ENCODE results near the gene OSBPL8. TPM values are rescaled to one million over a fixed set of nuclear protein-coding genes. Genes with fewer than 3 reads are reported as not detected.

Gene OSBPL8
- total RNA-seq, 1 donor from 2014 or later, result 62.2 TPM

DNA sequence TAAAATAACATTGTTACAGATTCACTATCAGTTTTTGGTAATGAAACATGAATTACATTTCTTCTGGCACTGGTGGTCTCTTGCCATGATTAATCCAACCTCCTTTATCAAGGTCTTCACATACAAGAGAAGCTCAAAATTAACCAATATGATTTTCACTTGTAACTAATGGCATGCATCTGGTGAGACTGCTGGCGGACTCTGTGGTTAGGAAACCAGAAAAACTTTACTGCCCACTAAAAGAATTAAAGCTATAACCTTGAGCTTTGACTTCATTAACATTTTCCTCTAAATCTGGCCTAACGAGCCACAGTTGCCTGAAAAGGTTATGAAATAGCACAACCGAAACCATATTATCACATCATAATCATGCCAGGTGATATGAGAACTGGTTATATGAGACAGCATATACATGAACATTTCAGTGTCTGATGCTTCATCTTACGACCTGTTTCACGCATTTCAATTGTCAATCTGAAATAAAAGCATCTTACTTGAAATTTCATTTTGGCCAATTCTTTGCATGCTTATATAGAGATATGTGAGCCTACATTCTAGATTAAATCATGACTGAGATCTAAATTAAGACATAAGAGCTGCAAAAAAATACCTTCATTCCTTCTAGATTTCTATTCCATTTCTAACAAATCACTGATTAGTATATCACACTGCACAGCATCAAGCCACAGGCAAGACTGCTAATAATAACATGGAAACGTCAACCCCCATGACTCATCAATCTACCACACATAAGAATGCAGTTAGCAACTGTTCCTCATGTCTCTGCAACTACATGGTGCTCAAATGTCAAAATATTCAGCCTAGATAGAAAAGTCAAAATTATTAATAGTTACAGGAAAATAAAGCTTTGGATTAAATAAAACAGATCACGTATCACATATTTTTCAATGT lies 89.3 kb downstream of the OSBPL8 start:
- no peak for DNase-seq (ENCODE audit: low spot score)

DNA sequence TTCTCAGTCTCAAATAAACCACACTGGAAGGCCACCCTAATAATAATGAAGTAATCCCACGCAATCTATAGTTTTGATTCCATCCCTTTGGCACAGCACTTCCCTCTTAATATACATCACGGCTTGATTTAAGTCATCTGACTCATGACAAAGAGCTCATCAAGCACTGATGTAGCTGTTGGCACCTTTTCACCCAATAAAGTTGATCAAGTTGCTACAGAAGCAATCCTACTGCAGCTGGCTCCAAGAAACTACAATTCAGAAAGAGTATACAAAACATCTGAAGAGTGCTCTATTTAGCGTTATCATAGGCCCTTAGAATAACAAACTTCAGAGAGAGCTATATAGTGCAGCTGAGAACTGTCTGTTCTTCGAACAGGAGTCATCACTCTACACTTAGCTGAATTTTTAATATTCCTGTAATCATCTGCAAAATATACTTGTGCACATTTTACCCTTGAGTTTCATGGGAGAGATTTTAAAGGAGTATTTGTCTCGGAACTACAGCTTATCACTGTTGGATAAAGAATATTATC lies 94.9 kb downstream of the OSBPL8 start:
- DNase-seq (ENCODE audit: low spot score), result no peak

DNA sequence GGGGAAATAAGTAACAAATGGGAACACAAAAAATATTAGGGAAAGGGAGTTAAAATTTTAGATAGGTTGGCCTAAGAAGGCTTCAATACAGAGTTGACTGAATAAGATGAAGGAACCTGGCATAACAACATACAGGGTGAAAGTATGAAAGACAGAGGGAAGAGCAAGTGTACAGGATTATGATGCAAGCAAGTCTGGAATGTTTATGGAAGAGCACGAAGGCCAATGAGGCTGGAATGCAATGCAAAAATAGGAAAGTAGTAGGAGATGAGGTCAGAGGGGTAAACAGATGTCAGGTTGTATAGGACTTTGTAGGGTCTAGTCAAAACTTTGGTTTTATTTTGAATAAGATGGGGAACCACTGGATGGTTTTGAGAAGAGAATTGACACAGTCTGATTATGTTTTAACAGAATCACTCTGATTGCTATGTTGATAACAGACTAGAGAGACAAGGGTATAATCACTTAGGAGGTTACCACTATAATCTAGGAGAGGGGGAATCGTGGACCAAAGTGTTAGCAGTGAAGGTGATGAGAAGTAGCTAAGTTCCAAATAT lies 96.8 kb downstream of the OSBPL8 start:
- DNase-seq (ENCODE audit: low spot score), result no peak

DNA sequence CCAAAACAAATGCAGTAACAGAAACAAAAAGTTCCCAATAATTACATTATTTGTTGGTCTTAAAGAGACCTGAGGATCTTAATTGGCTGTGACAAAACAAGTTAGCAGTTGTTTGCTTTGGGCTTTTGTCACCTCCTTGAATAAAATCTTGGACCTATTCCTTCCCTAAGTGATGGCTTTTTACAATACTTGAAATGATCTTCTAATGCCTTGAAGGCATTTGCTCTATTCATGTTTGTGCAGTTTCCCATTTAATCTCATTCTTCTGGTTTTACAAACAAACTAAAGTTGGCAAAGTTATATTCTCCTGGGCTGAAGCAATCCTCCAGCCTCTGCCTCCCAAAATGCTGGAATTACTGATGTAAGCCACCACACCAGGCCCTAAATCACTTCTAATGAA lies 98.8 kb downstream of the OSBPL8 start:
- DNase-seq (ENCODE audit: low spot score), result no peak

DNA sequence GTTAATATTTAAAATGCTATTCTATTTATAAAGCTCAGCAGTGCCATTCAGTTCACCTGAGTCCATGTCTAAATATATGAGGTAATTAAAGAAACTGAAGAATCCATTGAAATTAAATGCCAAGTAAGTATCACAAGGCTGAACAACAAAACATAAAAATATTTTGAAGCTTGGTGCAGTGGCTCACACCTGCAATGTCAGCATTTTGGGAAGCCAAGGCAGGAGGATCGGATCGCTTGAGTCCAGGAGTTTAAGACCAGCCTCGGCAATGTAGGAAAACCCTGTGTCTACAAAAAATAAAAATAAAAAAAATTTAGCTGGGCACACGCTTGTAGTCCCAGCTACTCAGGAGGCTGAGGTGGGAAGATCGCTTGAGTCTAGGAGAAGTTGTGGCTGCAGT lies 101.8 kb downstream of the OSBPL8 start:
- DNase-seq (ENCODE audit: low spot score), result no peak

DNA sequence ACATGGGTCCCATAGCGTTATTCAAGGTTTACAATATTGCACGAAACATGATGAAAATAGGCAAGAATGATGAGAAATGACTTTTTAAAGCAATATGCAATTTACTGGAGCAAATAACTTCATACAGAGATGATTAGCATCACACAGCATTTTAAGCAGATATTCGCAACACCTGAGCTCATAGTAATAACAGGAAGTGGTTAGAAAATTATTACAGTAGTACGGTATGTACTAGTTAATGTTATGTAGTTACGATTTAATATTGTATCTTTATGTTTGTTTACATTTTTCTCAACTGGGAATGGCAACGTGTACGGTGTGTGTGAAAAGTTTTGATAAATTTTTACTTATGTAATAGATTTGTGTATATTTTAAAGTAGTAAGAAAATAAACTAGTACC lies 102.6 kb downstream of the OSBPL8 start:
- no peak for DNase-seq (ENCODE audit: low spot score)

DNA sequence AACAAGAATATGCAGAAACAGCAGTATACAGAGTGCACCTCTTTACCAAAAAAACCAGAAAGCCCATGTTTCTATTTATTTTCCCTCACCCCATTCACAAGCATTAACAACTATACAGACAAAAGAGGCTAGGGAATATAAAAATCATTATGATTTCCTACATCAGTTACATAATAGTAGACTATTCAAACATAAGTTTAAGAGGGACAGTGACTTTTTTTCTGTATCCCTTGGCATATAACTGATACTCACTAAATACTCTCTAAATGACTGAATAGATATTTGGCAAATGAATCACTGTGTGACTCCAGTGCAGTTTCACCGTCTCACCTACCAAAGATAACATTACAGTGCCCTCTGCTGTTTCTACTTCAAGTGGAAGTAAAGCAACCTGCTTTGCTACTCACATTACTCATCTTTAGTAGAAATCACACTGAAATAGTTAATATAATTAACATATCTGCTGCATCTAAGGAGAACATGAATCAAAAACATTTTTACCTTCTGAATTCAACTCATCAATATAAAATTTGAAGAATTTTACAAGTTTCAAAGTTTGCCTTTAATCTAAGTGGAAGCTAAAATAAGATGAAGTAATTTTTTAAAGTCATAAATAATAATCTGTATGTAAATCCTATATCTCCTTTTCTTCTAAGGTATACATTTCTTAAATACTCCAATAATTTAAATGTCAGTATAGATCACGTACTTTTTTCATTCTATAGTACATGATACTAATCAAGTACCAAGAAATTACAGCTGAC lies 103.8 kb downstream of the OSBPL8 start:
- DNase-seq (ENCODE audit: low spot score), result no peak

DNA sequence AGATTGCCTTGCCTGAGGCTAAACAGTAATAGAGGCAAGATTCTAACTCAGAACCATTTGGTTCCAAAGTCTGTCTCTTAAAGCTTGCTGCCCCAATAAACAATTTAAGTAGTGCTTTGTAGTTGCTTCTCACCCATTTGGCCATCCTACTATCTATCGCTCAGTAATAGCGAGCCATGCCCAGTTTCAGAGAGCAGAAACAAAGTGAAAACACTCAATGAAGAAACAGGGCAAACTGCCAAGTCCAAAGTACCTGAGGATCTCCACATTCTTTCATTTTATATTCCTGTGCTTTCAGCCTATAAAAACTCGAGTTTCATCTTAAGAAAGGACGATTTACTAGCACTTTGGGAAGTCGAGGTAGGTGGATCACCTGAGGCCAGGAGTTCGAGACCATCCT lies 108.0 kb downstream of the OSBPL8 start:
- no peak for DNase-seq (ENCODE audit: low spot score)

DNA sequence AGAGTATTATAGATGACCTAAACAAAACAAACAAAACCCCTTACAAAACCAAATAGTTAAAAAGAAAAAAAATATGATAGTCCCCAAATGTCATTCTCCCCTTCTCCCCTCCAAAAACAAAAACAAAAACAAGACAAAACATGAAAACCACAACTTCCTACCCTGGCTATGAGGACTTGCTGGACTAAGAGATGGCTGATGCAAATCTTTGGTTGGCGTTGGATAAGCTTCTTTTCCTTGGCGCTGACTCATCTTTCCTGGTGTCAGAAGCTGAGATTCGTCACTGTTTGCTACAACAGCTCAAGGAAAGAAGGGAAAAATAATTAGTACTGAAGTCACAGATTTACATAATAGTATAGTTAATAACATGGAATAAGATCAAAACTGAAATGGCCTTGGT lies 108.9 kb downstream of the OSBPL8 start:
- no peak for DNase-seq (ENCODE audit: low spot score)

DNA sequence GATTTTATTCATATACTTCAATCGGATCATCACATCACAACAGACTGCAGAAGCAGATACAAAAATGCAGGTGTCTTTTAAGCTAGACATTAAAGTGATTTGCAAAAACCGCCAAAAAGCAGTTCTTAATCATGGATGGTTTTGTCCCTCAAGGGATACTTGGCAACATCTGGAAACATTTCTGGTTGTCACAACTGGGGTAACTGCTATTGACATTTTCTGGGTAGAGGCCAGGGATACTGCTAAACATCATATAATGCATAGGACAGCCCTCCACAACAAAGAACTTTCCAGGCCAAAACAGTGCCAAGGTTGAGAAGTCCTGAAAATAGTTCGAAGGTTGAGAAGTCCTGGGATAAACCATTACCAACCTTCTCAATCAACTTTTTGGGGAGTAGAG lies 109.6 kb downstream of the OSBPL8 start:
- no peak for DNase-seq (ENCODE audit: low spot score)

DNA sequence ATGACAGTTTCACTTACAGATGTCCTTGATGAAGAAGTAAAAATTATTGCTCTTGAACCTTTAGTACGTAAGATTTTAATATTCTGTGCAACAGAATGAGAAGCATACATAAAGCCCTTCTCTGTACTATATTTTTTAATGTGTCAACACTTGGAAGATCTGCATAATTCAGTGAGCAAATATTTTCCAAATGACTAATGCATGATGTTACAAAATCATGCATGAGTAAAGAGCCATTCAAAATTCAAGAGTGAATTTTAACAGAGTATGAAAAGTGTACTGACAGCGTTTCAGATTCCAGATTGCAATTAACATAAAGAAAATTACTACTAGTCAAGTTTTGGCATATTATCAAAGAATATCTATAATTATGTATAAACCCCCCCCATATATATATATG lies 110.0 kb downstream of the OSBPL8 start:
- no peak for DNase-seq (ENCODE audit: low spot score)

DNA sequence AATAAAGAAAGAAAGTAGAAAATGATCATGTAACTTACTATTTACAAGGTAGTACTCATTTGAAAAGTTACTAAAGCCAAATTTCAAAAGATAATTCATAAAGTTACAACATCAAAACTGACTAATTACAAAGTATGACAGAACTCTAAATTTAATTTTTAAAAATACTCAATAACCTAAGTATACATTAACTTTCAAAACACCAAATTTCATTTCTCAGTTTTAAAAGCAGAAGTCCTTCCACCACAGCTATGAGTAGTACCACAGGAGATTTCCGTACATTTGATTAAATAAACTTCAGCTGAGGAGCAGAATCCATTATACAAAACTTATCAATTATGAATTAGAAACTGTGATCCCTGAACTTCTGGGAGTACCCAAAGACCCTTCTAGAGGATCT lies 110.6 kb downstream of the OSBPL8 start:
- DNase-seq (ENCODE audit: low spot score), result no peak

DNA sequence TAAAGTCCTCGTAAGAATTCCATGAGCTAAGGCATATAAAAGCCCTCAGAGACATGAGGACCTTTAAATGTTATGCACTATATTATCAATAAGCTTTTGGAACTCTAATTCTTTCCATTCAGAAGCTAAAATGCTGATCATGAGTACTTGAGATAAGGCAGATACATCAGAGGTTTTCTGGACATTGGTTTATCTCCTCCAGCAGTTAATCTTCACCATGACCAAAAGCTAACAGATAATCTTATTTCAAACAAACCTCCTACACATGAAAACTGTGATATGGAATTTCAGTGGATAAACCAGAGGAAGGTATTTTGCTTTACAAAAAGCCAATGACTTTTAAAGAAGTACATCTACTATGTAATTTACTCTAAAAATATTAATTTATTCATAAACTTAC lies 113.5 kb downstream of the OSBPL8 start:
- no peak for DNase-seq (ENCODE audit: low spot score)

DNA sequence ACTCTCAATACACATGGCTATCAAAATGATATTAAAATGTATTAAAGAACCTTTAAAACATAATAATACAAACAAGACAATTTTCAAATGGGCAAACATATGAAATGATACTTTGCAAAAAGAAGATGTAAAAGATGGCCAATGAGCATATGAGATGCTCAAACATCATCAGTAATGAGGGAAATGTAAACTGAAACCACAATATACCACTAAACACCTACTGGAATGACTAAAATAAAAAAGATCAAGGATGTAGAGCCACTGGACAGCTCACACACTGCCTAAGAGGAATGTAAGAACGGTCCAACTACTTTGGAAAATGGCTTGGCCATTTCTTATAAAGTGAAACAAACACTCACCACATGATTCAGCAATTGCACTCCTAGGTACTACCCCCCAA lies 114.1 kb downstream of the OSBPL8 start:
- no peak for DNase-seq (ENCODE audit: low spot score)

DNA sequence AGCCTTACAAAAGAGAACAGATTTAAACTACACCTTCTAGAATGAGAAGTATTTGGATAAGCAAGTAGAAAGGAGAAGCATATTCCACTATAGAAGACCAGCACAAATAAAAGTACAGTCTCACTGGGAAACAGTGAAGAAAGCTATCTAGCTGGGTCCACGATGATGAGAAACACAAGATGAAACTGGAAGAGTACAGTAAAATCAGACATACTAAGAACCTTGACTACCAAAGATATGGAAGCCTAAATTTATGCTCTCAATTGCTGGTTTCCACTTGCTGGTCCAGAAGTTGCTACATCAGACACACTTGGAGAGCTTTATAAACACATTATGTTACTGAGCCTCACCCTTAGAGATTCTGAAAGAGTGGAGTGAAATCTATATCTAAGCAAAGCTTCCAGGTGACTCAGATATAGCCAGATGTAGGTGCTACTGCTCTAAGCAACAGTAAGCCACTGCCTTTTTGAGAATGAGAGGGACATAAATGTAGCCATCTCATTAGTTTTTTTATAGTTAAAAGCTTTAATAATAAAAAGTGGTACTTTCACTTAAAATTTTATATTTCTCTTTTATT lies 115.1 kb downstream of the OSBPL8 start:
- no peak for DNase-seq (ENCODE audit: low spot score)

DNA sequence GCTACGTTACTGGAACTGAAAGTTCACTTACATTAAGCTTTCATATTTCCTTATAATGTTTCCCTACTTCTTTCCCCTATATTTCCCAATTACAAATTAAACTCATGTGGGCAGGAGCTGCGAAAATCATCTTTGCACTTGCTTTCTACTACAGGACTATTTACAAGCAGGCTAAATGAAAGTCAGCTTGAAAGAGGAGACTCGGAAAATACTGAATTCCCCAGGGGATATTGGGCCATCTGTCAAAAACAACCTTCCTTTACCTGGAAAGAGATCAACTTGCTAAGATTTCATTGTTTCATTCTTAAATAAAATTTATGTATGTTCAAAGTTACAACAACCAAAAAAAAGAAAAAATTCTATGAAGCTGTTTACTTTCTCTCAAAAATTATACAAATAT lies 118.6 kb downstream of the OSBPL8 start:
- DNase-seq (ENCODE audit: low spot score), result no peak

DNA sequence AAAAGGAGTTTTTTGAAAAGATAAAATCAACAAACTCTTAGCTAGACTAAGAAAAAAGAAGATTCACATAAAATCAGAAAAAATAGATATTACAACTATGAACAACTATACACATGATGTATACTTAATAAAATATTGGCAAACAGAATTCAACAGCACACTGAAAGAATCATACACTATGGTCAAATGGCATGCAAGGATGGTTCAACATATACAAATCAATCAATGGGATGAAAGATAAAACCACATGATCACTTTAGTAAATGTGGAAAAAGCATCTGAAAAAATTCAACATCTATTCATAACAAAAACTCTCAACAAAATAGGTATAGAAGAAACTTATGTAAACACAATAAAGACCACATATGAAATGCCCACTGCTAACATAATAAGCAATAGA lies 126.8 kb downstream of the OSBPL8 start:
- no peak for DNase-seq (ENCODE audit: low spot score)

DNA sequence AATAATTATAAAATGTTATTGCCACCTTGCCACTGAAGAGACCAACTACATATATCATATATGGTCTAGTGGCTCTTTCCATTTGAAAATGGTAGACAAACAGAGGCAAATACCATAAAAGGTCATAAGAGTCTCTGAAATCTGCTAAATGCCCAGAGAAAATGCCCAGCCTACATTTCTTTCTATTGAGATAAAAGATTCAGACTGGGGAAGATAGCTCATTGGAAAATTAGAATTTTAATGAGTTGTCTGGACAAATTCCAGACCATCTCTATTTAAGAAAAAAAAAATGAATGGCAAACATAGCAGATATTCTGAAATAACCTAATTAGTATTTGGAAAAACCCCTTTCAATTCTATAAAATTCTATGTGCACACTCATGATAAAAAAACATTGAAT lies 131.5 kb downstream of the OSBPL8 start:
- DNase-seq (ENCODE audit: low spot score), result no peak

DNA sequence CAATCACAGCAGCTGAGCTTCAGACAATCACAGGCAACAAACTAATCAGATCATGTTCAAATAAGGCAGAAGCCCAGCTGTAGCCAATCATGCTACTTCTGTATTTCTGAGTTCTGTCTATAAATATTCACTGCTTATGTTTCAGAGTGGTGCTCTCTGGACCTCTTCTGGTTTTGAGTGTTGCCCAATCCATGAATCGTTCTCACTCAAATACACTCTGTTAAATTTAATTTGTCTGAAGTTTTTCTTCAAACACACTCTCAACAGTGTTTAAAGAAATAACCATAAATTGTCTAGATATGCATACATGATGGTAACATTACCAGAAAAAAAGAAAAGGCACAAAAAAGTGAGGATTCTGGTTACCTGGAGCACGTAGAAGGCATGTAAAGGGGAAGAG lies 133.4 kb downstream of the OSBPL8 start:
- DNase-seq (ENCODE audit: low spot score), result no peak

DNA sequence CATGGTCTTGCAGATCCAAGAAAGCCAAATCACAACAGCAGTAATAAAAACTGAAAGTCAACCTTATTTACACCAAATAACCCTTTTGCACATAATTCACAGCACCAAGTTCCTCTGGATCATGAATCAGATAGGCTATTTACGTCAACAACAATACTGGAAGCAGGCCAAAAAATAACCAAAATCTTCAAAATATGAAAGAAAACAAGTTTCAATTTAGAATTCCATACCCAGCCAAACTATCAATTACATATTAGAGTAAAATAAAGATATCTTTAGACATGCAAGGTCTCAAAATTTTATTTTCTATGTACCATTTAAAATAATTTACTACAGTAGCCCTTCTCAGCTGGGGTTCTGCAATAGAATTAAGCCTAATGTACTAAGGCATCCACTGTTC lies 134.6 kb downstream of the OSBPL8 start:
- no peak for DNase-seq (ENCODE audit: low spot score)

DNA sequence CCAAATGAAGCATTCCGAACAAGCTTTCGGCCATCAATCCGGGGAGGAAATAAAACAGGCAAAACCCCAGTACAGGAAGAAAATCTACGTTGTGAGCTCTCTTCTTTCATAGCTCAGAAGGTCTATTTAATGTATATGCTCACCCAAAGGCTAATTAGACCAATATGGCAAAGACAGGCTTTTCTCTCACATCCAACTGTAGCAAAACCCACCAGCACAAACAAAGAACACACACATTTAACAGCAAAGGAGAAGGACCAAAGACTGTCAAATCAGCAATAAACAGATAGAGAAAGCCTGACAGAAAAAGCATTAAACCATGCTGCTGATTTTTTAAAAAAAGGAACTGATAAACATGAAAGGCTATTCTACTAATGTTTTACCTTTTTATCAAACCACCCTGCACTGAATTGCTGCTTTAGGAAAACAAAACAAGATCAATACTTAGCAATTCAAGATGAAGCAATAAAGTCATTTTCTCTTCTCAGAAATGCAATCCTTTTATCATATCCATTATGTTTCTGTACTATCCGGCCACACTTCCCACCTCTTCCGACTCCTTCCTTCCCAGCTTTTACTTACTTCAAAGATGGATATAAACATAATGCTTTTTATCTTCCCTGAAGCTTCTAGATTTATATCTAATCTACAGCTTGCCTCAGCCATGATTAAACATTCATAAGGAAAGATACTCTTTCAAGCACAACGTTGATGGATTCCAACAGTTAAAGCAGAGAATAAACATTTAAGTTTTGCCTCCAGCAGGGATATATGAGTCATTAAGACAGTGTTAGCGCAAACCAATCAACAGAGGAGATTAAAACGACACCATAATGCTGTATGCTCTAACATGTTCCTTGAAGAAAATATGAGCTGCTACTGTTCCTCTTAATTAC lies 136.8 kb downstream of the OSBPL8 start:
- no peak for DNase-seq (ENCODE audit: low spot score)

Data from mucosa of gallbladder (tissue), 1 donor.